Coronary artery (tissue), 2 donors: ENCODE data around the gene SEMA6A.

Experiments used
- DNase-seq: peaks from one replicate; pipeline ENCODE4 v3.0.0-alpha.2; 2017; ENCODE audit warnings: low spot score
- H3K27ac ChIP-seq, 2 donors: fragments of 200-600 bp; sonication (generic); one replicate each; pipeline ENCODE4 v1.5.1; 2016 to 2019
- H3K4me3 ChIP-seq: fragments of 200-600 bp; sonication (generic); 2 replicates; pipeline ENCODE4 v1.5.1; 2016; ENCODE audit warnings: mild to moderate bottlenecking, moderate library complexity
- TF ChIP-seq, protein P1 (sequence below): fragments of 200-600 bp; sonication (generic); IDR thresholded peaks from one replicate; pipeline ENCODE4 v1.5.1; 2019; ENCODE audit warnings: antibody characterized with exemption

SEMA6A gene

DNA sequence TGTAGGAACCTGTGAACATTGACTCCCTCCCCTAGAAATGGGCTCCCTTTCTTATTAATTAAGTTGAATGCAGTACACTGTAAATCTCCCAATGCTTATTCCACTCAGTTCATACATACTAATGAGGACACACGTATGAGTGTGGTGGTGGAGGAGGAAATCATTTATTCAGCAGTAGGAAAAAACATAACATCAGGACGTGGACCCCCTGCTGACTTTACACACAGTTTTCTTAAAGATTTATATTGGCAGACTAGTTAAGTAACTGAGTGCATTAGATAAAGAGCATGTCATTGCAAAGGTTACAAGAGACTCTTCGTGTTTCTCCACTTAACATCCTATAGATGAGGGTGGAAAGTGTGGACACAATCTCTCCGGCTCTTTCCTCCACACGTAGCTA lies 37.8 kb upstream of the SEMA6A start:
- TF ChIP-seq, protein P1, sequence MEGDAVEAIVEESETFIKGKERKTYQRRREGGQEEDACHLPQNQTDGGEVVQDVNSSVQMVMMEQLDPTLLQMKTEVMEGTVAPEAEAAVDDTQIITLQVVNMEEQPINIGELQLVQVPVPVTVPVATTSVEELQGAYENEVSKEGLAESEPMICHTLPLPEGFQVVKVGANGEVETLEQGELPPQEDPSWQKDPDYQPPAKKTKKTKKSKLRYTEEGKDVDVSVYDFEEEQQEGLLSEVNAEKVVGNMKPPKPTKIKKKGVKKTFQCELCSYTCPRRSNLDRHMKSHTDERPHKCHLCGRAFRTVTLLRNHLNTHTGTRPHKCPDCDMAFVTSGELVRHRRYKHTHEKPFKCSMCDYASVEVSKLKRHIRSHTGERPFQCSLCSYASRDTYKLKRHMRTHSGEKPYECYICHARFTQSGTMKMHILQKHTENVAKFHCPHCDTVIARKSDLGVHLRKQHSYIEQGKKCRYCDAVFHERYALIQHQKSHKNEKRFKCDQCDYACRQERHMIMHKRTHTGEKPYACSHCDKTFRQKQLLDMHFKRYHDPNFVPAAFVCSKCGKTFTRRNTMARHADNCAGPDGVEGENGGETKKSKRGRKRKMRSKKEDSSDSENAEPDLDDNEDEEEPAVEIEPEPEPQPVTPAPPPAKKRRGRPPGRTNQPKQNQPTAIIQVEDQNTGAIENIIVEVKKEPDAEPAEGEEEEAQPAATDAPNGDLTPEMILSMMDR, result no peak
- Histone ChIP-seq H3K27ac (no peak overlapping the region), H3K4me3 (no peak overlapping the region)
- DNase-seq, result no peak

DNA sequence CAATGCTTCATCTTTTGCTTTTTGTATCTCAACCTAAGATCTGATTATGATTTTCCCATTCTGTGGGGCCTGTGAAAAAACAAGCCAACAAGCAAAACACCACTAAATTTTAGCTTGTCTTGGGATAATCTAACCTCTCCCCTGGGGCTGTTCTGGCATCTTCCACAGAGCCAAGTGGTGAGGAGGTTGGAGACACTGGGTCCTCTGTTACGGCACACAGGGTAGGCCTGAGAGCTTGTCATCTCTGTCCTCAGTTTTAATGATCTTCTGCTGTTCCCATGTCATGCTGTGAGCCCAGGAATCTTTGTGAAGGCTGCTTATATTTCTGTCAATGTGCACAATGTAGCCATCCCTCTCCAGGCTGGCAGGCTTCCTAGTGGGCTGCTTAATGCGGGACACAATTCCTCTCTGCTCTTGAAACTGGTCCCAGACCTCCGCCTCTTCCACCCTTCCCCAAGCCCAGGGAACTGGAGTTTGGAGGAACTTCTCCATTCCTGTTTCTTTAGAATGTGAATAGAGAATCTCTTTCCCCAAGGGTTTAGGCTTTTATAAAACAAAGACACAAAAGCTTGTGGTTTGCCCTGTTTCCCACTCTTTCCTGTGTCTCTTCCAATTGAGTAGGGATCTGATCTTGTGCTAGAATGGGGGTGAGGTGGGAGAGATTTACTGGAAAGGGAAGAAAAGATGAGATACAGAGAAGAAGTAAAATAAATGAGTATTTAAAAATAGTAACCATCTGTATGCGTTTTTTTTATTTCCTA lies 30.9 kb upstream of the SEMA6A start:
- TF ChIP-seq, protein P1, result no peak
- no peak overlapping the region for H3K4me3 ChIP-seq
- no peak for DNase-seq
- H3K27ac ChIP-seq, result no peak overlapping the region

DNA sequence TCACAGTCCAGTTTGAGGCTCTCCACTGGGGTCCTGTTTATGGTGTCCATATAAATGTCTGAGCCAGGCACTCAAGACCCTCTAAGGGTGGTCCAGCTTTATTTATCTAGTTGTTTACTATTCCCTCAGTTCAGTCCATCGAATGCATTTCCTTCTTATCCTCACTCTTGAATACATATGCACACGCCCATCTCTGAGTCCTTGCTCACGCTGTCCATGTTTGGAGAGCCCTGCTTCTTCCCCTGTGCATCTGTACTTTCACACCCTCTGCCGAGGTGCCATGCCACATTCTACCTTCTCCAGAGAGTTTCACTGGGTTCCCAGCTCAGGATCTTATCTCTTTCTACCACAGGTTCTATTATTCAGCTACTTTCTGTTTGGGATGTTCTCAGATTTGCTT lies 30.2 kb upstream of the SEMA6A start:
- H3K27ac ChIP-seq, result no peak overlapping the region
- no peak overlapping the region for H3K4me3 ChIP-seq
- DNase-seq, result no peak
- TF ChIP-seq, protein P1, result no peak

DNA sequence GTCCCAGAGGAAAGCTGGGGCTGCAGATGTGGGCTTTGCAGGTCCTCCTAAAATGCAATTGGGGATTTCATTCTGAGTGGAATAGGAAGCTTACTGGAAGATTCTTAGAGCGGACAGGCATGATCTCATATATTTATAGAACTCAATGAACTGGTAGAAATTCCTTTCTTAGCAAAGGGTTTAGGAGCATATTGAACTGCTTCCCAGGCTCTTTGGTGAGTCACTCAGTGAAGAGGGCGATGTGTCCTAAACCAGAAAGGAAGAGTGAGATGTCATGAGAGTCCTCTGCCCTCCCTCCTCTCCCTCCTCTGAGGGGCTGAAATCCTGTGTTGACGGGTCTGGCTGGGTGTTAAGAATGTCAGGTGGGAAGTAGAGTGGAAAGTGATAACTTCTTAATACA lies 26.3 kb upstream of the SEMA6A start:
- Histone ChIP-seq H3K4me3 (no peak overlapping the region), H3K27ac (peak overlapping the region in 1 of 2 donors; percentile 14)
- no peak for DNase-seq
- TF ChIP-seq, protein P1, result no peak

DNA sequence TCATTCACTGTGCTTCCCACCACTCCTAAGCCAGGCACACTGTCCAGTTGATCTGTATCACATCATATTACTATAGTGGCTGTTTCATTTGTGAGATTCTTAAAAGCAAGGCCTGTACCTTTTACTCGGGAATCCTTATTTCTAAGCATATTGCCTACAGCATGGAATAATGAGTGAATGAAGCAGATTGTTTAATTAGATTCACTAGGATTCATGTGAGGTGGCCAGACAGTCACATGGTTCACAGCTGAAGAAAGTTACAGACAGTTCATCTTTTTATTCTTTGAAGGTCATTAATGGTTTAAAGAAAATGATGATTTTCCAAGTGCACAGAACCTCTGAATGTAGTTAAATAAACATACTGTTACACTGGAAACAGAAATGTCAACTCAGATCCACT lies 24.3 kb upstream of the SEMA6A start:
- TF ChIP-seq, protein P1, result no peak
- no peak overlapping the region for H3K27ac ChIP-seq
- no peak for DNase-seq
- H3K4me3 ChIP-seq, result no peak overlapping the region

DNA sequence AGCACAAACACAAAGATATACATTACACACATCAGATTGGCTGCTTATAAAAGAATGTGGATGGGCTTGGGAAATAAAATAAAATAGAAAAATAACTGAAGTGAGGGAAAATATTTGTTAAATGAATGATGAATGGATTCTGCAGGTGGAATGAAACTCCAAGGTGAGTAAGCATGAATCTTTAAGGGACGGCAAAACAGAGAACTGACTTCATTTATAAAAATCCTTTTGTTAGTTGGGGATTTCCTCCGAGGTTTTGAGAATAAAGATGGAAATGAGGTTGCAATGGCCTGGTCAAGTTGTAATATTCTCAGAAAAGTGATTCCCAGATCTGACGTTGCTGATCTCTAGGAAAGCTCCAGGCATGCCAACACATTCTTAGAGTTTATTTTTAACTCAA lies 20.9 kb upstream of the SEMA6A start:
- no peak for DNase-seq
- Histone ChIP-seq H3K27ac (no peak overlapping the region), H3K4me3 (no peak overlapping the region)
- TF ChIP-seq, protein P1, result no peak

DNA sequence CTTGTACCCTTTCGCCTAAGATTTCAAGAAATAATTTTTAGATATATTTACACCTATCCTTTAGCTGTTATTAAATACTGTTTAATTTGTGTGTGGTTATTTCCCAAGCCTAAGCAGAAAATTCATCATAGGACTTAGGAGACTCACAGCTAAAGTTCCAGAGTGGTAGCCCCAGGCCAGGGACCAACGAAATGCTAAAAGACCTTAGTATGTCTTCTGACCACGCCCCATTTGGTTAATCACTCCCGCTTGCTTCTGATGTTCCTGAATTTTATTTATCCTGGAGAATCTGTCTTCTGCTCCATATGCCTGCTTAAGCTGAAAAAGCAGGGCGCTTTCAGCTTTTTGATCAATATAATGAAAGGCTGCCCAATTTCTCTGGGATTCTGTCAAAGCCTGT lies 18.7 kb upstream of the SEMA6A start:
- Histone ChIP-seq H3K27ac (no peak overlapping the region), H3K4me3 (no peak overlapping the region)
- no peak for DNase-seq
- TF ChIP-seq, protein P1, result no peak
